K562 (cell line): ENCODE data around the gene CALML6. TPM values are rescaled to one million over a fixed set of nuclear protein-coding genes. Genes with fewer than 3 reads are reported as not detected.

ENCODE experiments used
- AFF1 ChIP-seq, 2 experiments: fragments of 450-650 bp; IDR thresholded peaks; 2 replicates each; pipeline ENCODE4 v1.6.1; 2018; ENCODE audit warnings: mild to moderate bottlenecking in 2 of 2, low read depth in 1 of 2; ENCODE audit not compliant: partially characterized antibody in 2 of 2
- ATF3 ChIP-seq, 2 experiments: fragments of 450-650 bp in 1 of 2; sonication (generic) in 1 of 2; formaldehyde crosslinking in 1 of 2; IDR thresholded peaks in 1 of 2; conservative IDR thresholded peaks in 1 of 2; 2 replicates each; pipeline versions ENCODE4 v1.6.1 to v1.8.1; 2016 to 2023; ENCODE audit warnings: mild to moderate bottlenecking in 2 of 2, moderate library complexity in 2 of 2, inconsistent platforms in 1 of 2, missing genetic modification reagents in 1 of 2
- BRF1 ChIP-seq: IDR thresholded peaks from 3 replicates; pipeline ENCODE4 v1.6.1; 2011; ENCODE audit warnings: borderline replicate concordance, mild to moderate bottlenecking; ENCODE audit not compliant: insufficient read length; ENCODE audit errors: extremely low read depth
- CCAR2 ChIP-seq: fragments of 200-400 bp; formaldehyde crosslinking; IDR thresholded peaks from 2 replicates; pipeline ENCODE4 v1.6.1; 2017; ENCODE audit warnings: mild to moderate bottlenecking, low read depth, low read length
- ETS2 ChIP-seq: IDR thresholded peaks from 2 replicates; pipeline ENCODE4 v1.6.1; 2016; ENCODE audit warnings: borderline replicate concordance, missing genetic modification characterization, mild to moderate bottlenecking, moderate library complexity, missing compliant biosample characterization; ENCODE audit not compliant: poor library complexity, severe bottlenecking
- ETV1 ChIP-seq: fragments of 450-650 bp; conservative IDR thresholded peaks from 2 replicates; pipeline ENCODE4 v1.6.1; 2016; ENCODE audit warnings: missing genetic modification characterization, control low read depth, low read depth, missing compliant biosample characterization
- FUS ChIP-seq: fragments of 200-400 bp; formaldehyde crosslinking; optimal IDR thresholded peaks from 2 replicates; pipeline ENCODE3; 2017; ENCODE audit warnings: low read depth, low read length
- NCOA4 ChIP-seq: fragments of 450-650 bp; IDR thresholded peaks from 2 replicates; pipeline ENCODE4 v1.6.1; 2018; ENCODE audit warnings: mild to moderate bottlenecking; ENCODE audit not compliant: partially characterized antibody
- NFYB ChIP-seq: IDR thresholded peaks from 2 replicates; pipeline ENCODE4 v1.6.1; 2011; ENCODE audit warnings: mild to moderate bottlenecking, moderate library complexity; ENCODE audit not compliant: insufficient read length; ENCODE audit errors: extremely low read depth
- NR1H2 ChIP-seq: sonication (generic); formaldehyde crosslinking; IDR thresholded peaks from 2 replicates; pipeline ENCODE4 v1.4.0; 2020; ENCODE audit warnings: mild to moderate bottlenecking, missing genetic modification reagents
- POLR2G ChIP-seq: fragments of 200-400 bp; formaldehyde crosslinking; IDR thresholded peaks from 2 replicates; pipeline ENCODE4 v1.6.1; 2017; ENCODE audit warnings: low read depth, mild to moderate bottlenecking, antibody characterized with exemption, low read length, moderate library complexity
- PTRF ChIP-seq: fragments of 450-650 bp; IDR thresholded peaks from 2 replicates; pipeline ENCODE4 v1.6.1; 2016; ENCODE audit warnings: mild to moderate bottlenecking, missing genetic modification characterization, missing compliant biosample characterization
- SMARCC2 ChIP-seq: fragments of 450-650 bp; IDR thresholded peaks from 2 replicates; pipeline ENCODE4 v1.6.1; 2017; ENCODE audit warnings: antibody characterized with exemption, moderate library complexity, mild to moderate bottlenecking, low read depth
- SNIP1 ChIP-seq: fragments of 450-650 bp; IDR thresholded peaks from 2 replicates; pipeline ENCODE4 v1.7.1; 2017; ENCODE audit warnings: low read depth, mild to moderate bottlenecking
- TCF7 ChIP-seq: sonication (generic); IDR thresholded peaks from 2 replicates; pipeline ENCODE4 v1.6.1; 2016; ENCODE audit warnings: antibody characterized with exemption, borderline replicate concordance
- ZNF217 ChIP-seq: sonication (generic); formaldehyde crosslinking; IDR thresholded peaks from 2 replicates; pipeline ENCODE4 v1.8.0; 2022; ENCODE audit warnings: mild to moderate bottlenecking, missing genetic modification reagents
- ZNF586 ChIP-seq: fragments of 450-650 bp; formaldehyde crosslinking; conservative IDR thresholded peaks from 2 replicates; pipeline ENCODE4 v1.4.0; 2020; ENCODE audit warnings: mild to moderate bottlenecking, moderate library complexity
- ZNF79 ChIP-seq: fragments of 250-450 bp; sonication (Bioruptor Pico); IDR thresholded peaks from 2 replicates; pipeline ENCODE4 v1.4.0; 2020; ENCODE audit warnings: low read depth, mild to moderate bottlenecking, moderate library complexity
- polyA plus RNA-seq, 8 experiments: library from polyadenylated mRNA; depleted of rRNA in 4 of 8; stranded (reverse) in 5 of 8; unstranded in 3 of 8; fragments of >200 nt; fragmentation: Nextera tagmentation in 2 of 8; fragmentation: Illumina TruSeq in 1 of 8; extraction: Ambion mirVana in 2 of 8; extraction: Trizol in 1 of 8; gene quantifications; 2 replicates each; pipeline versions ENCODE4 v1.2.1 to v1.2.3, GENCODE V29; 2011 to 2014; ENCODE audit warnings: inconsistent platforms in 1 of 8, missing spikeins in 1 of 8
- total RNA-seq, 7 experiments: library from RNA; depleted of rRNA in 6 of 7; stranded (reverse); fragments of >200 nt in 6 of 7; fragmentation: Illumina TruSeq in 2 of 7; extraction: Trizol in 2 of 7; gene quantifications; 2 replicates each; pipeline versions ENCODE4 v1.2.1 to v1.2.3, GENCODE V29; 2011 to 2021; ENCODE audit warnings: low replicate concordance in 1 of 7
- TF ChIP-seq, protein P1 (sequence below): fragments of 250-450 bp; sonication (Bioruptor Pico); IDR thresholded peaks from 2 replicates; pipeline ENCODE4 v1.4.0; 2020; ENCODE audit warnings: mild to moderate bottlenecking, moderate library complexity

CALML6 gene
- total and polyA plus RNA-seq, 9 of the 15 experiments (the other 6 are each of a cell fraction or from before 2014, with no cell fraction given): 0.14 TPM; not detected in 8

GRCh38 chr1:1889847-1890505 is 25.1 kb upstream of the CALML6 start (continued):
- TF ChIP-seq FUS (peak; percentile 19), NFYB (no peak), ZNF217 (CRISPR knock-in tag) (no peak), SMARCC2 (no peak; the same call in 1 of the 2 replicates), TCF7 (peak; percentile 43; the same call in 1 of the 2 replicates), ZNF79 (CRISPR knock-in tag) (no peak), CCAR2 (no peak), BRF1 (no peak), POLR2G (peak; percentile 79), NCOA4 (no peak), ETV1 (tag) (no peak), AFF1 (IDR thresholded peaks at IDR 0.05; ENCODE audit: low read depth in 1 of 2, partially characterized antibody in 2 of 2) (no peak), SNIP1 (no peak), ATF3 (IDR thresholded peaks at IDR 0.05) (no peak), ATF3 (CRISPR knock-in tag; conservative IDR thresholded peaks at IDR 0.05) (no peak), ZNF586 (CRISPR knock-in tag) (0 out of 2 replicates have a peak, but pooled peaks have one; percentile 46), NR1H2 (CRISPR knock-in tag) (peak; percentile 92; the same call in 1 of the 2 replicates), PTRF (no peak), ETS2 (tag) (no peak)
- TF ChIP-seq, protein P1, sequence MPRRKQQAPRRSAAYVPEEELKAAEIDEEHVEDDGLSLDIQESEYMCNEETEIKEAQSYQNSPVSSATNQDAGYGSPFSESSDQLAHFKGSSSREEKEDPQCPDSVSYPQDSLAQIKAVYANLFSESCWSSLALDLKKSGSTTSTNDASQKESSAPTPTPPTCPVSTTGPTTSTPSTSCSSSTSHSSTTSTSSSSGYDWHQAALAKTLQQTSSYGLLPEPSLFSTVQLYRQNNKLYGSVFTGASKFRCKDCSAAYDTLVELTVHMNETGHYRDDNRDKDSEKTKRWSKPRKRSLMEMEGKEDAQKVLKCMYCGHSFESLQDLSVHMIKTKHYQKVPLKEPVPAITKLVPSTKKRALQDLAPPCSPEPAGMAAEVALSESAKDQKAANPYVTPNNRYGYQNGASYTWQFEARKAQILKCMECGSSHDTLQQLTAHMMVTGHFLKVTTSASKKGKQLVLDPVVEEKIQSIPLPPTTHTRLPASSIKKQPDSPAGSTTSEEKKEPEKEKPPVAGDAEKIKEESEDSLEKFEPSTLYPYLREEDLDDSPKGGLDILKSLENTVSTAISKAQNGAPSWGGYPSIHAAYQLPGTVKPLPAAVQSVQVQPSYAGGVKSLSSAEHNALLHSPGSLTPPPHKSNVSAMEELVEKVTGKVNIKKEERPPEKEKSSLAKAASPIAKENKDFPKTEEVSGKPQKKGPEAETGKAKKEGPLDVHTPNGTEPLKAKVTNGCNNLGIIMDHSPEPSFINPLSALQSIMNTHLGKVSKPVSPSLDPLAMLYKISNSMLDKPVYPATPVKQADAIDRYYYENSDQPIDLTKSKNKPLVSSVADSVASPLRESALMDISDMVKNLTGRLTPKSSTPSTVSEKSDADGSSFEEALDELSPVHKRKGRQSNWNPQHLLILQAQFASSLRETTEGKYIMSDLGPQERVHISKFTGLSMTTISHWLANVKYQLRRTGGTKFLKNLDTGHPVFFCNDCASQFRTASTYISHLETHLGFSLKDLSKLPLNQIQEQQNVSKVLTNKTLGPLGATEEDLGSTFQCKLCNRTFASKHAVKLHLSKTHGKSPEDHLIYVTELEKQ (CRISPR knock-in tag): no peak
